GM12878 (cell line): Measurements from ENCODE around the gene HERPUD1. TPM values are rescaled to one million over a fixed set of nuclear protein-coding genes. Genes with fewer than 3 reads are reported as not detected.
"Not testable (repeated sequence)": the region's sequence is repeated elsewhere in the genome, so short reads cannot be mapped to it uniquely, and the experiment has no call there.

ENCODE experiments used
- ATAC-seq: fragments of 200-7000 bp; cut with Tn5 transposase; 3 replicates; pipeline ENCODE4 v1.9.1; 2020; ENCODE audit warnings: mild to moderate bottlenecking, moderate library complexity
- BruUV-seq: library from RNA; stranded (reverse); fragments of 400-500 nt; replicated peaks from 2 replicates; lab custom pipeline; 2021; lab: Mats Ljungman, UMichigan
- CTCF ChIA-PET: fragments of 300-600 bp; sonication (Branson Sonifier 250); formaldehyde crosslinking; extraction: SDS; loops from one replicate; lab custom pipeline; 2021; ENCODE audit warnings: inconsistent platforms; lab: Yijun Ruan, JAX
- POLR2A ChIA-PET: fragments of 350-600 bp; formaldehyde crosslinking; extraction: SDS; loops from one replicate; lab custom pipeline; 2021; ENCODE audit warnings: inconsistent platforms; lab: Charles Lee
- RAD21 ChIA-PET: fragments of 300-600 bp; sonication (Branson Sonifier 250); formaldehyde crosslinking; loops from one replicate; lab custom pipeline; 2023; ENCODE audit warnings: antibody characterized with exemption; ENCODE audit not compliant: unreplicated experiment; lab: Charles Lee
- SMC1A ChIA-PET: fragments of 300-600 bp; sonication (Branson Sonifier 250); formaldehyde crosslinking; loops from one replicate; lab custom pipeline; 2023; ENCODE audit not compliant: unreplicated experiment, uncharacterized antibody; lab: Charles Lee
- DNase-seq: peaks from one replicate; pipeline ENCODE4 v3.0.0-alpha.2; 2011; ENCODE audit warnings: low read depth, low spot score
- FAIRE-seq: peaks from 3 replicates; lab custom pipeline; 2011; peaks lifted over from hg19 to GRCh38; lab: Jason Lieb, UNC
- H2AFZ ChIP-seq: 2 replicates; pipeline ENCODE4 v1.6.0; 2011; ENCODE audit warnings: low read depth, low read length, control low read depth; ENCODE audit not compliant: control insufficient read depth
- H3K27ac ChIP-seq: 2 replicates; pipeline ENCODE4 v1.5.1; 2011; ENCODE audit warnings: control low read depth; ENCODE audit not compliant: control insufficient read depth, insufficient read depth
- H3K27me3 ChIP-seq, 2 experiments: replicated peaks in 1 of 2; 2 replicates each; pipeline versions ENCODE4 v1.6.0 to v1.6.1; 2011; ENCODE audit warnings: low read length in 1 of 2; ENCODE audit not compliant: control insufficient read depth in 2 of 2, insufficient read depth in 2 of 2
- H3K36me3 ChIP-seq, 2 experiments: 2 replicates each; pipeline ENCODE4 v1.5.1; 2011; ENCODE audit warnings: low read length in 1 of 2; ENCODE audit not compliant: control insufficient read depth in 2 of 2, insufficient read depth in 2 of 2
- H3K4me1 ChIP-seq: 2 replicates; pipeline ENCODE4 v1.6.1; 2011; ENCODE audit warnings: mild to moderate bottlenecking, low read length, moderate library complexity, mixed read lengths; ENCODE audit not compliant: control insufficient read depth, insufficient read depth
- H3K4me2 ChIP-seq: 2 replicates; pipeline ENCODE4 v1.6.0; 2011; ENCODE audit warnings: control low read depth; ENCODE audit not compliant: control insufficient read depth, insufficient read depth
- H3K4me3 ChIP-seq: fragments of 200-600 bp; sonication (generic); 2 replicates; pipeline ENCODE4 v1.5.1; 2016
- H3K79me2 ChIP-seq: 2 replicates; pipeline ENCODE4 v1.6.0; 2011; ENCODE audit warnings: low read length; ENCODE audit not compliant: control insufficient read depth, insufficient read depth
- H3K9ac ChIP-seq: 2 replicates; pipeline ENCODE4 v1.8.0; 2011; ENCODE audit warnings: low read length, control low read depth, mixed read lengths; ENCODE audit not compliant: control insufficient read depth, insufficient read depth
- H3K9me3 ChIP-seq: replicated peaks from 3 replicates; pipeline ENCODE4 v1.5.1; 2011; ENCODE audit warnings: mild to moderate bottlenecking, low read length; ENCODE audit not compliant: control insufficient read depth, insufficient read depth
- H4K20me1 ChIP-seq: 2 replicates; pipeline ENCODE4 v1.6.0; 2011; ENCODE audit not compliant: control insufficient read depth, insufficient read depth
- CHD4 ChIP-seq: fragments of 200-600 bp; sonication (generic); IDR thresholded peaks from 2 replicates; pipeline ENCODE4 v1.6.1; 2016; ENCODE audit warnings: mild to moderate bottlenecking
- EP300 ChIP-seq, 2 experiments: fragments of 150-350 bp in 1 of 2; IDR thresholded peaks; 2 replicates each; pipeline ENCODE4 v1.6.1; 2011 to 2012; ENCODE audit warnings: low read depth in 2 of 2, low read length in 2 of 2, borderline replicate concordance in 1 of 2, improper control_type of control experiment in 1 of 2, inconsistent platforms in 1 of 2; ENCODE audit not compliant: control insufficient read depth in 1 of 2
- FOXM1 ChIP-seq: IDR thresholded peaks from 2 replicates; pipeline ENCODE4 v1.6.1; 2012; ENCODE audit warnings: low read depth, mild to moderate bottlenecking, inconsistent platforms, low read length, moderate library complexity
- MXI1 ChIP-seq: fragments of 150-350 bp; IDR thresholded peaks from 2 replicates; pipeline ENCODE4 v1.6.1; 2011; ENCODE audit warnings: low read depth, mild to moderate bottlenecking, inconsistent platforms, low read length, improper control_type of control experiment
- POLR2A ChIP-seq: IDR thresholded peaks from 2 replicates; pipeline ENCODE4 v1.6.1; 2011; ENCODE audit warnings: low read depth, mild to moderate bottlenecking, low read length
- POLR2AphosphoS5 ChIP-seq: IDR thresholded peaks from 2 replicates; pipeline ENCODE4 v1.6.1; 2011; ENCODE audit warnings: mild to moderate bottlenecking, low read length, inconsistent platforms
- POU2F2 ChIP-seq: IDR thresholded peaks from 3 replicates; pipeline ENCODE4 v1.6.1; 2011; ENCODE audit warnings: low read depth, mild to moderate bottlenecking, low read length, borderline replicate concordance
- RUNX3 ChIP-seq: IDR thresholded peaks from 2 replicates; pipeline ENCODE4 v1.6.1; 2012; ENCODE audit warnings: low read length, inconsistent platforms
- STAT3 ChIP-seq: IDR thresholded peaks from 2 replicates; pipeline ENCODE4 v1.6.1; 2011; ENCODE audit warnings: low read depth, low read length, improper control_type of control experiment
- WRNIP1 ChIP-seq: IDR thresholded peaks from 2 replicates; pipeline ENCODE4 v1.6.1; 2011; ENCODE audit warnings: low read depth, low read length, improper control_type of control experiment, borderline replicate concordance
- YY1 ChIP-seq: IDR thresholded peaks from 2 replicates; pipeline ENCODE4 v1.6.1; 2011; ENCODE audit warnings: low read depth, mild to moderate bottlenecking, low read length
- WGBS: methylation state at CpG from one replicate; pipeline ENCODE4 v1.1.6; 2016; ENCODE audit warnings: low lambda C conversion rate; ENCODE audit not compliant: insufficient replicate concordance, insufficient coverage; ENCODE audit errors: missing lambda C conversion rate; 5-methylcytosine and 5-hydroxymethylcytosine counted together
- in situ Hi-C: fragments of 300-500 bp; cut with MboI; formaldehyde crosslinking; loops from 9 replicates; pipeline ENCODE4 v1.14.3; 2018; ENCODE audit warnings: mixed read lengths
- intact Hi-C: fragments of 100-400 bp; cut with micrococcal nuclease; formaldehyde crosslinking; loops from one replicate; pipeline ENCODE4 v1.14.2; 2022; ENCODE audit not compliant: unreplicated experiment
- polyA plus RNA-seq, 11 experiments: library from polyadenylated mRNA; depleted of rRNA in 4 of 11; unstranded in 6 of 11; stranded (reverse) in 5 of 11; fragments of >200 nt; fragmentation: Nextera tagmentation in 4 of 11; fragmentation: Illumina TruSeq in 1 of 11; extraction: Ambion mirVana in 4 of 11; extraction: Trizol in 1 of 11; gene quantifications; 1 replicate in 1 of 11; 2 replicates in 10 of 11; pipeline versions ENCODE4 v1.2.1 to v1.2.3, GENCODE V29; 2011 to 2016; ENCODE audit warnings: inconsistent platforms in 2 of 11, missing spikeins in 2 of 11, low read depth in 1 of 11
- total RNA-seq, 4 experiments: library from RNA; depleted of rRNA in 3 of 4; stranded (reverse); fragments of >200 nt in 3 of 4; fragmentation: Illumina TruSeq in 1 of 4; extraction: Trizol in 1 of 4; gene quantifications; 2 replicates each; pipeline versions ENCODE4 v1.2.1 to v1.2.3, GENCODE V29; 2013 to 2021

Gene HERPUD1
- total and polyA plus RNA-seq, 10 of the 15 experiments (the other 5 are each of a cell fraction or from before 2014, with no cell fraction given) = 32.6 to 212 (median 122) TPM

- POLR2A ChIA-PET = interaction anchor here (0.7 to 15.9 kb wide), 9 partner anchors 5 to 55 kb away, joined by 5 to 343 read pairs (median 27); partner anchors contain the start of gene NLRC5
- RAD21 ChIA-PET = interaction anchor here (1.2 to 22.4 kb wide), 7 partner anchors 11 to 131 kb away, joined by 3 to 473 read pairs (median 50); partner anchors contain the start of genes CETP and NLRC5
- peaks cover 77% of the 10 kb centered on the region for H3K79me2 ChIP-seq
- in situ Hi-C loops = no loop called here
- H3K27ac ChIP-seq = peak overlapping the region; percentile 88
- no peaks in the 10 kb centered on the region for H3K27me3 ChIP-seq
- H3K4me1 ChIP-seq = peaks cover 26% of the 10 kb centered on the region
- H3K4me2 ChIP-seq = peak overlapping the region; percentile 92
- BruUV-seq = no TSS peak
- TF ChIP-seq FOXM1 (peak; percentile 19; the same call in 1 of the 2 replicates), POLR2AphosphoS5 (peak; percentile 78), RUNX3 (peak; percentile 66), POLR2A (peak; percentile 63), EP300 (IDR thresholded peaks at IDR 0.05; ENCODE audit: borderline replicate concordance in 1 of 2, control insufficient read depth in 1 of 2, low read depth in 2 of 2, low read length in 2 of 2) (no peak), YY1 (peak; percentile 16; the same call in 1 of the 2 replicates), POU2F2 (peak; percentile 58; the same call in 1 of the 3 replicates), MXI1 (peak; percentile 64; the same call in 1 of the 2 replicates), WRNIP1 (0 out of 2 replicates have a peak, but pooled peaks have one; percentile 35), STAT3 (no peak), CHD4 (no peak)
- FAIRE-seq (no peak), DNase-seq (no peak), ATAC-seq (peak; percentile 12)
- CTCF ChIA-PET = interaction anchor here (1.1 to 19.4 kb wide), 6 partner anchors 8 to 55 kb away, joined by 4 to 420 read pairs (median 9); partner anchors contain the start of gene CETP
- WGBS = 3% methylated on average over 16 of the region's 16 CpGs
- no peaks in the 10 kb centered on the region for H3K9me3 ChIP-seq
- no peaks in the 10 kb centered on the region for H4K20me1 ChIP-seq
- SMC1A ChIA-PET = interaction anchor here (0.9 to 31.6 kb wide), 7 partner anchors 8 to 51 kb away, joined by 6 to 604 read pairs (median 60); partner anchors contain the start of gene CETP
- H3K4me3 ChIP-seq = peak overlapping the region; percentile 79
- H2AFZ ChIP-seq = peak overlapping the region; percentile 2; the same call in 1 of the 2 replicates
- H3K36me3 ChIP-seq = no peaks in the 10 kb centered on the region; a peak in 1 of 4 replicates
- intact Hi-C loops = loop anchor here (1.0 kb wide), 2 partner anchors 9 kb away; no protein-coding TSS in a partner anchor
- peak overlapping the region; percentile 88 for H3K9ac ChIP-seq
Observed at GRCh38 chr16:56990407-56991286, 58.7 kb downstream of the HERPUD1 start.

GRCh38 chr16:56992431-56992830 lies 60.5 kb downstream of the HERPUD1 start:
- H4K20me1 ChIP-seq, BruUV-seq, H3K9me3 ChIP-seq, H3K27ac ChIP-seq, ATAC-seq, H3K27me3 ChIP-seq, DNase-seq, intact Hi-C loops, H3K36me3 ChIP-seq, H3K4me3 ChIP-seq, H3K4me2 ChIP-seq, FAIRE-seq, in situ Hi-C loops, H3K9ac ChIP-seq, H2AFZ ChIP-seq: not testable (repeated sequence)
- WGBS = 100% methylated on average over 1 of the region's 1 CpG
- ChIA-PET POLR2A (interaction anchor here (0.6 to 10.0 kb wide), 9 partner anchors 9 to 49 kb away, joined by 3 to 216 read pairs (median 4); partner anchors contain the start of gene NLRC5), SMC1A (interaction anchor here (0.7 to 6.3 kb wide), 15 partner anchors 10 to 60 kb away, joined by 3 to 60 read pairs (median 4); no protein-coding TSS in a partner anchor), CTCF (interaction anchor here (1.3 to 1.7 kb wide), 9 partner anchors 8 to 53 kb away, joined by 3 to 14 read pairs (median 5); no protein-coding TSS in a partner anchor), RAD21 (interaction anchor here (0.9 to 22.0 kb wide), 6 partner anchors 10 to 53 kb away, joined by 3 to 473 read pairs (median 6); partner anchors contain the start of gene NLRC5)
- Histone ChIP-seq H3K4me1 (peaks cover 21% of the 10 kb centered on the region), H3K79me2 (peaks cover 91% of the 10 kb centered on the region)
